Mesenchymal stem cell (in vitro differentiated cells and primary cell): ENCODE data around the gene KIAA0232.
A peak's percentile ranks its signal among the peaks of the same experiment; 100 is the strongest.

Source experiments
- DNase-seq: peaks from one replicate; pipeline ENCODE4 v3.0.0-alpha.2; 2013
- H2AFZ ChIP-seq: one replicate; pipeline ENCODE4 v1.6.1; 2013; ENCODE audit warnings: low read depth, mild to moderate bottlenecking, control low read depth, inconsistent platforms, low read length, moderate library complexity
- H2AK5ac ChIP-seq: 2 replicates; pipeline ENCODE4 v1.6.1; 2013; ENCODE audit warnings: low read length, moderate library complexity, mild to moderate bottlenecking, inconsistent platforms; ENCODE audit not compliant: severe bottlenecking
- H2BK120ac ChIP-seq: one replicate; pipeline ENCODE4 v1.6.1; 2013; ENCODE audit warnings: low read depth, mild to moderate bottlenecking, inconsistent platforms, low read length, moderate library complexity
- H2BK12ac ChIP-seq, 2 experiments: one replicate each; pipeline ENCODE4 v1.6.1; 2013; ENCODE audit warnings: inconsistent platforms in 2 of 2, low read length in 2 of 2, mild to moderate bottlenecking in 2 of 2, moderate library complexity in 2 of 2, control low read depth in 1 of 2
- H2BK15ac ChIP-seq: one replicate; pipeline ENCODE4 v1.6.1; 2013; ENCODE audit warnings: mild to moderate bottlenecking, low read depth, inconsistent platforms; ENCODE audit not compliant: poor library complexity, severe bottlenecking
- H2BK5ac ChIP-seq: 2 replicates; pipeline ENCODE4 v1.6.1; 2013; ENCODE audit warnings: low read depth, mild to moderate bottlenecking, low read length, control low read depth, inconsistent platforms; ENCODE audit not compliant: poor library complexity, severe bottlenecking
- H3K14ac ChIP-seq, 2 experiments: one replicate each; pipeline ENCODE4 v1.6.1; 2013; ENCODE audit warnings: inconsistent platforms in 2 of 2, low read length in 2 of 2, control low read depth in 1 of 2, mild to moderate bottlenecking in 1 of 2, moderate library complexity in 1 of 2
- H3K18ac ChIP-seq, 2 experiments: one replicate each; pipeline ENCODE4 v1.6.1; 2013; ENCODE audit warnings: inconsistent platforms in 2 of 2, low read length in 2 of 2, control low read depth in 1 of 2, low read depth in 1 of 2, mild to moderate bottlenecking in 1 of 2
- H3K23ac ChIP-seq, 2 experiments: one replicate each; pipeline ENCODE4 v1.6.1; 2013; ENCODE audit warnings: inconsistent platforms in 2 of 2, low read length in 2 of 2, mild to moderate bottlenecking in 2 of 2, moderate library complexity in 2 of 2, control low read depth in 1 of 2
- H3K27ac ChIP-seq: 2 replicates; pipeline ENCODE4 v1.5.1; 2013; ENCODE audit warnings: mild to moderate bottlenecking, moderate library complexity, low read length, control low read depth, inconsistent platforms; ENCODE audit not compliant: poor library complexity, severe bottlenecking
- H3K27me3 ChIP-seq, 2 experiments: 2 replicates each; pipeline versions ENCODE4 v1.6.1 to v1.7.0; 2013; ENCODE audit warnings: low read length in 2 of 2, mild to moderate bottlenecking in 2 of 2, moderate library complexity in 2 of 2, control low read depth in 1 of 2, inconsistent platforms in 1 of 2; ENCODE audit not compliant: control insufficient read depth in 1 of 2, insufficient read depth in 1 of 2
- H3K36me3 ChIP-seq, 2 experiments: 2 replicates each; pipeline versions ENCODE4 v1.6.1 to v1.7.0; 2013; ENCODE audit warnings: low read length in 2 of 2, control low read depth in 1 of 2, inconsistent platforms in 1 of 2, low read depth in 1 of 2, mild to moderate bottlenecking in 1 of 2; ENCODE audit not compliant: insufficient read depth in 2 of 2, control insufficient read depth in 1 of 2
- H3K4ac ChIP-seq, 2 experiments: one replicate each; pipeline ENCODE4 v1.6.1; 2013; ENCODE audit warnings: inconsistent platforms in 2 of 2, low read length in 2 of 2, mild to moderate bottlenecking in 2 of 2, moderate library complexity in 2 of 2, control low read depth in 1 of 2, low read depth in 1 of 2
- H3K4me1 ChIP-seq: 2 replicates; pipeline ENCODE4 v1.6.1; 2013; ENCODE audit warnings: low read depth, low read length, control low read depth; ENCODE audit not compliant: control insufficient read depth, insufficient read depth
- H3K4me2 ChIP-seq: 2 replicates; pipeline ENCODE4 v1.6.1; 2013; ENCODE audit warnings: low read length, mild to moderate bottlenecking, inconsistent platforms; ENCODE audit not compliant: poor library complexity, severe bottlenecking
- H3K4me3 ChIP-seq, 2 experiments: 2 replicates each; pipeline versions ENCODE4 v1.5.1 to v1.7.0; 2013; ENCODE audit warnings: low read length in 2 of 2, mild to moderate bottlenecking in 2 of 2, control low read depth in 1 of 2, low read depth in 1 of 2; ENCODE audit not compliant: insufficient read depth in 1 of 2
- H3K79me1 ChIP-seq: replicated peaks from 2 replicates; pipeline ENCODE4 v1.6.1; 2013; ENCODE audit warnings: mild to moderate bottlenecking, control low read depth, low read length, inconsistent platforms; ENCODE audit not compliant: poor library complexity, severe bottlenecking
- H3K9ac ChIP-seq: 2 replicates; pipeline ENCODE4 v1.7.0; 2013; ENCODE audit warnings: mild to moderate bottlenecking, low read length, moderate library complexity
- H3K9me3 ChIP-seq: 2 replicates; pipeline ENCODE4 v1.7.0; 2013; ENCODE audit warnings: mild to moderate bottlenecking, low read length; ENCODE audit not compliant: control insufficient read depth
- H4K8ac ChIP-seq: one replicate; pipeline ENCODE4 v1.6.1; 2013; ENCODE audit warnings: inconsistent platforms, mild to moderate bottlenecking, low read length, moderate library complexity
- H4K91ac ChIP-seq: one replicate; pipeline ENCODE4 v1.6.1; 2013; ENCODE audit warnings: mild to moderate bottlenecking, low read length, inconsistent platforms
- WGBS: methylation state at CpG from one replicate; pipeline ENCODE4 v1.1.7; 2013; ENCODE audit warnings: mixed read lengths; 5-methylcytosine and 5-hydroxymethylcytosine counted together

KIAA0232 gene

GRCh38 chr4:6767386-6767747 is 15.2 kb upstream of the KIAA0232 start:
- DNase-seq, result no peak
- Histone ChIP-seq H3K14ac (no peak overlapping the region), H2BK120ac (no peak overlapping the region), H3K9ac (no peak overlapping the region), H3K4me2 (no peak overlapping the region), H3K4ac (no peak overlapping the region), H2BK5ac (no peak overlapping the region), H3K27ac (no peak overlapping the region), H3K18ac (no peak overlapping the region), H3K79me1 (no peaks in the 10 kb centered on the region), H2BK15ac (no peak overlapping the region), H4K8ac (no peak overlapping the region), H3K23ac (no peak overlapping the region), H3K4me3 (no peak overlapping the region), H3K4me1 (peaks cover 22% of the 10 kb centered on the region), H2AK5ac (no peak overlapping the region), H3K27me3 (peaks cover 0 to 53% of the 10 kb centered on the region in 2 experiments), H2AFZ (no peak overlapping the region), H2BK12ac (no peak overlapping the region), H3K9me3 (peaks cover 5% of the 10 kb centered on the region), H4K91ac (no peak overlapping the region), H3K36me3 (no peaks in the 10 kb centered on the region)
- WGBS, result 97% methylated on average over 6 of the region's 6 CpGs

- H2BK120ac ChIP-seq, result no peak overlapping the region
- H3K79me1 ChIP-seq, result no peaks in the 10 kb centered on the region
- H3K14ac ChIP-seq, result no peak overlapping the region
- H3K27me3 ChIP-seq, result peaks cover 0 to 50% of the 10 kb centered on the region in 2 experiments
- H3K4me1 ChIP-seq, result peaks cover 19% of the 10 kb centered on the region
- H3K4me3 ChIP-seq, result no peak overlapping the region
- no peak overlapping the region for H2BK15ac ChIP-seq
- no peak overlapping the region for H4K8ac ChIP-seq
- H3K9me3 ChIP-seq, result peaks cover 5% of the 10 kb centered on the region
- H3K27ac ChIP-seq, result no peak overlapping the region
- no peak for DNase-seq
- WGBS, result 85% methylated on average over 22 of the region's 22 CpGs
- H3K4me2 ChIP-seq, result no peak overlapping the region
- H3K18ac ChIP-seq, result peak overlapping the region in 1 of 2 experiments; percentile 57
- H2BK12ac ChIP-seq, result no peak overlapping the region
- H3K4ac ChIP-seq, result no peak overlapping the region
- no peak overlapping the region for H2AFZ ChIP-seq
- no peak overlapping the region for H4K91ac ChIP-seq
- no peak overlapping the region for H2AK5ac ChIP-seq
- H3K36me3 ChIP-seq, result no peaks in the 10 kb centered on the region
- peak overlapping the region; percentile 31 for H3K9ac ChIP-seq
- no peak overlapping the region for H3K23ac ChIP-seq
- no peak overlapping the region for H2BK5ac ChIP-seq
Observed at GRCh38 chr4:6767748-6768538, 14.6 kb upstream of the KIAA0232 start.

GRCh38 chr4:6768539-6768905 is 14.0 kb upstream of the KIAA0232 start:
- Histone ChIP-seq H3K4me1 (peaks cover 24% of the 10 kb centered on the region), H4K91ac (no peak overlapping the region), H3K23ac (no peak overlapping the region), H3K4me2 (no peak overlapping the region), H3K79me1 (no peaks in the 10 kb centered on the region), H2BK15ac (no peak overlapping the region), H2BK5ac (no peak overlapping the region), H2BK120ac (no peak overlapping the region), H3K27me3 (peaks cover 0 to 49% of the 10 kb centered on the region in 2 experiments), H3K4me3 (no peak overlapping the region), H3K18ac (peak overlapping the region in 1 of 2 experiments; percentile 57), H2BK12ac (no peak overlapping the region), H3K27ac (no peak overlapping the region), H3K14ac (no peak overlapping the region), H2AK5ac (no peak overlapping the region), H3K9ac (peak overlapping the region; percentile 31), H4K8ac (no peak overlapping the region), H3K4ac (no peak overlapping the region), H2AFZ (no peak overlapping the region), H3K9me3 (peaks cover 5% of the 10 kb centered on the region), H3K36me3 (no peaks in the 10 kb centered on the region)
- WGBS, result 42% methylated on average over 4 of the region's 4 CpGs
- peak; percentile 43 for DNase-seq

GRCh38 chr4:6769233-6769988 is 13.1 kb upstream of the KIAA0232 start:
- Histone ChIP-seq H2BK15ac (no peak overlapping the region), H2BK12ac (no peak overlapping the region), H3K14ac (no peak overlapping the region), H3K23ac (no peak overlapping the region), H3K4ac (no peak overlapping the region), H2BK120ac (no peak overlapping the region), H3K79me1 (no peaks in the 10 kb centered on the region), H3K27ac (no peak overlapping the region), H3K4me1 (peaks cover 25% of the 10 kb centered on the region), H3K18ac (no peak overlapping the region), H2BK5ac (no peak overlapping the region), H3K4me3 (no peak overlapping the region), H3K27me3 (peaks cover 0 to 55% of the 10 kb centered on the region in 2 experiments), H3K9ac (no peak overlapping the region), H4K8ac (no peak overlapping the region), H3K9me3 (peaks cover 5% of the 10 kb centered on the region), H3K4me2 (no peak overlapping the region), H4K91ac (no peak overlapping the region), H2AK5ac (no peak overlapping the region), H3K36me3 (no peaks in the 10 kb centered on the region), H2AFZ (no peak overlapping the region)
- 90% methylated on average over 11 of the region's 11 CpGs for WGBS
- no peak for DNase-seq
